ENCODE results near the gene CYP39A1.

The CYP39A1 gene

DNA sequence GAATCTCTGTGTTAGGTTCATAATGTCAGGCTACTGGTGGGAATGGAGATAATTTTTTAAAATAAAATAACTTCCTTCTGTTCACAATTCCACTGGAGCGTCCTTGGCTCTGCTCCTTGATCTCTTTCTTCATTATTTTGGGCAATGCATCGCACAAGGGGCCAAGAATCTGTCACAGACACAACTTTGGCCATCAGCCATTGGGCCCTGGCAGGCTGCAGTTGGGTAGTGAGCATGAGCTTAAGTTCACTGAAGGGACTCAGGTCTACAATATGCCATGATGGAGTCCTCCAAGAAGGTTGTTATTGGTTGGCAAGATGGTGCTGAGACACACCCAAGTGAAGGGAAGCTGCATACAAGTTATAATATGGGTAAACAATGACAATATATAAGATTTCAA, 40.0 kb downstream of the CYP39A1 start:
- TF ChIP-seq SIN3A (IDR thresholded peaks at IDR 0.05; ENCODE audit: borderline replicate concordance, insufficient read depth, low read length), result no peak
- TF ChIP-seq FOXP2 (optimal IDR thresholded peaks at IDR 0.05; ENCODE audit: borderline replicate concordance, extremely low read depth, extremely low read length, insufficient read depth), result no peak
- no peak for TF ChIP-seq TAF1 (IDR thresholded peaks at IDR 0.05; ENCODE audit: borderline replicate concordance, insufficient read depth, low read length)
- TF ChIP-seq, protein P1, sequence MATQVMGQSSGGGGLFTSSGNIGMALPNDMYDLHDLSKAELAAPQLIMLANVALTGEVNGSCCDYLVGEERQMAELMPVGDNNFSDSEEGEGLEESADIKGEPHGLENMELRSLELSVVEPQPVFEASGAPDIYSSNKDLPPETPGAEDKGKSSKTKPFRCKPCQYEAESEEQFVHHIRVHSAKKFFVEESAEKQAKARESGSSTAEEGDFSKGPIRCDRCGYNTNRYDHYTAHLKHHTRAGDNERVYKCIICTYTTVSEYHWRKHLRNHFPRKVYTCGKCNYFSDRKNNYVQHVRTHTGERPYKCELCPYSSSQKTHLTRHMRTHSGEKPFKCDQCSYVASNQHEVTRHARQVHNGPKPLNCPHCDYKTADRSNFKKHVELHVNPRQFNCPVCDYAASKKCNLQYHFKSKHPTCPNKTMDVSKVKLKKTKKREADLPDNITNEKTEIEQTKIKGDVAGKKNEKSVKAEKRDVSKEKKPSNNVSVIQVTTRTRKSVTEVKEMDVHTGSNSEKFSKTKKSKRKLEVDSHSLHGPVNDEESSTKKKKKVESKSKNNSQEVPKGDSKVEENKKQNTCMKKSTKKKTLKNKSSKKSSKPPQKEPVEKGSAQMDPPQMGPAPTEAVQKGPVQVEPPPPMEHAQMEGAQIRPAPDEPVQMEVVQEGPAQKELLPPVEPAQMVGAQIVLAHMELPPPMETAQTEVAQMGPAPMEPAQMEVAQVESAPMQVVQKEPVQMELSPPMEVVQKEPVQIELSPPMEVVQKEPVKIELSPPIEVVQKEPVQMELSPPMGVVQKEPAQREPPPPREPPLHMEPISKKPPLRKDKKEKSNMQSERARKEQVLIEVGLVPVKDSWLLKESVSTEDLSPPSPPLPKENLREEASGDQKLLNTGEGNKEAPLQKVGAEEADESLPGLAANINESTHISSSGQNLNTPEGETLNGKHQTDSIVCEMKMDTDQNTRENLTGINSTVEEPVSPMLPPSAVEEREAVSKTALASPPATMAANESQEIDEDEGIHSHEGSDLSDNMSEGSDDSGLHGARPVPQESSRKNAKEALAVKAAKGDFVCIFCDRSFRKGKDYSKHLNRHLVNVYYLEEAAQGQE (IDR thresholded peaks at IDR 0.05; ENCODE audit: insufficient read depth in 1 of 2, low read depth in 2 of 2, low read length in 2 of 2), result no peak
- no peak for TF ChIP-seq POLR2AphosphoS5 (IDR thresholded peaks at IDR 0.05; ENCODE audit: low read depth, low read length)

DNA sequence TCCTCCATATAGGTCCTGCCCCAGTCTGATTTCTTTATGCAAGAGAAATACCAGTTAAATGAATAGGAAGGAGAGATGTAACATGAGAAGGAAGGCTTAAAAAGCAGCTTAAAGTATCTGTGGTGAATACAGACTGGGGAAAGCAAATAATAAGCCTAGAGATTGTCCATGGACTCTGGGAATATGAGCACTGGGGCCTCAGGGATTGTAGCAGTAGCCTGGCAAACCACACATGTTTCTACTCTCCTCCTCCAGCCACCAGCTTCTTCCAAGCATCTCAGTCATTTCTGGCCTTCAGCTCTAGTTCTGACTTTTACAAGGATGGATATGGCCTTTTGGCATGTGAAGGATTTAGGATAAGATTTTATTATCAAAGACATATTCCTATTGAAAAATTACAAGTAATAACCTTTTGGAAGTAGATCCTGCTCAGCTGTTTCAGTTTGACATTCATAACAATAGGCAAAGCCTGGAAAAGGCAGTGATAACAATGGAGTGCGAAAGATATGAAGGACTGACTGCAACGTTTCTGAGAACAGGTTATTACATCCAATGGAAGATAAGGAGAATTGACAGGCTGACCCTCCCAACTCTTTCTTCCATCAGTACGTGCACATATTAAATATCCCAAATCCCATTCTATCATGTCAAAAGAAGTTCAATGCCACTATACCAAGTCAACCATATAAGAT, 41.6 kb downstream of the CYP39A1 start:
- TF ChIP-seq SIN3A (IDR thresholded peaks at IDR 0.05; ENCODE audit: borderline replicate concordance, insufficient read depth, low read length) (no peak), POLR2AphosphoS5 (IDR thresholded peaks at IDR 0.05; ENCODE audit: low read depth, low read length) (no peak), FOXP2 (optimal IDR thresholded peaks at IDR 0.05; ENCODE audit: borderline replicate concordance, extremely low read depth, extremely low read length, insufficient read depth) (no peak), TAF1 (IDR thresholded peaks at IDR 0.05; ENCODE audit: borderline replicate concordance, insufficient read depth, low read length) (no peak)
- TF ChIP-seq, protein P1 (IDR thresholded peaks at IDR 0.05; ENCODE audit: insufficient read depth in 1 of 2, low read depth in 2 of 2, low read length in 2 of 2), result no peak

DNA sequence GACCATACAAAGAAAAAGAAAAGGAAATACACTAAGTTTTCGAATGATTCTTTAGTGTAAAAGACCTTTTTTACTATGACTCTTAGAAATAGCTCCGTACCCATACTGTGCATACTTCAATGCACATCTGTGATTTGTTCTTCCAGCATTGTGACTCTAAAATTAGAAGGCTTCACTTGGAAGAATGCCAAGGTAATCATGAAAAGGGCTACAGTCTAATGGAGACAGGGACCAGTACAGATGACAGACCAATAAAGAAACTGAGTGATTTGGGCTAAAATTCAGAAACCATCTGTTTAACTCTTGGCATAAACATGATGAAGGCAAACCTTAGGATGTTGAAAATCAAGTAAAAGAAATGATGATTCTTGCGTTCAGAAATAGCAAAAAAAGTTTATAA, 46.3 kb downstream of the CYP39A1 start:
- no peak for TF ChIP-seq SIN3A (IDR thresholded peaks at IDR 0.05; ENCODE audit: borderline replicate concordance, insufficient read depth, low read length)

DNA sequence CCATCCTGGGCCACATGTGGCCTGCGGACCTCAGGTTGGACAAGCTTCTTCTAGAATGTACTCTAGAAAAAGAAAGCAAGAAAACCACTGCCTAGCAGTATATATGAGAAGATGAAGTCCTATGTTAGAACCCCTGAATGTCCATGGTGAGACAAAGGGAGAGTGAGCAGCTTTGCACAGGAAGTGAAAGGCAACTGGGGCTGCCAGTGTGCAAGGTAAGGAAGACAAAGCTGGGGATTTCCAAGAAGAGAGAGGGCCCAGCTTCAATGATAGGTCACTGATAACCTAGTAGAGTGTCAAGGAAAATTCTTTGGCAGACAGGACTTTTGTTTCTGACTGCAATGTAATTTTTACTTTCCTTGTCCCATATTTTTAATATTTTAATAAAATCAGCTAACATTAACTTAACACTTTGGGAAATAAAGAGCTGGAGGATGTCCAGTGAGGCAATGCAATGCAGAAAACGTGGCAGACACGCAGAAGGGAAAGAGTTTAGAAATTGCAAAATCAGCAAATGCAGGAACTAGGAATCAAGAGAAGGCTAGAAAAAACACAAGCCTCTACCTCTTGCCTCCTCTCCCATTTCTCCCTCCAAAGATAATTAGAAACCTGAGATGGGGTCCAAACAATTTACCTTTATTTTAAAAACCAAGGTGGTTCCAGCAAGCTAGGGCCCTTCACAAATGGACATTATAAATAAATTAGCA, 47.4 kb downstream of the CYP39A1 start:
- TF ChIP-seq, protein P1 (IDR thresholded peaks at IDR 0.05; ENCODE audit: insufficient read depth in 1 of 2, low read depth in 2 of 2, low read length in 2 of 2), result no peak
- no peak for TF ChIP-seq SIN3A (IDR thresholded peaks at IDR 0.05; ENCODE audit: borderline replicate concordance, insufficient read depth, low read length)
- no peak for TF ChIP-seq TAF1 (IDR thresholded peaks at IDR 0.05; ENCODE audit: borderline replicate concordance, insufficient read depth, low read length)
- TF ChIP-seq POLR2AphosphoS5 (IDR thresholded peaks at IDR 0.05; ENCODE audit: low read depth, low read length), result no peak
- TF ChIP-seq FOXP2 (optimal IDR thresholded peaks at IDR 0.05; ENCODE audit: borderline replicate concordance, extremely low read depth, extremely low read length, insufficient read depth), result no peak

DNA sequence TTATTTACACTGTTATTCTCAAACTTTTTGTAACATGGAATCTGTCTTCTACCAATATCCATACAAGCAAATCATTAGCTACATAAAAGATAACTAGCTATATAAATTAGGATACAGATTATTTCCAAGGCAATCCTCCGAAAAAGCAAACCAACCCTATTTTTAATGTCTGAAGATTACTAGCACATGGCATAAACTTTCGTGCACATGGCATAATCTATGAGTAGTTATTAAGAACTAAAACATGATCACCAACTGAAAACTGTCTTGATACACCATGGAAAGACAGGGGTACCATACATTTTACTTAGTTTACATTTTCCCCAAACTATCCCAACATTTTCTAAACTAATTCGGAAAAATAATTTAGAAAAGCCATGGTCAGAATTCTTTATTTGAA, 54.4 kb downstream of the CYP39A1 start:
- TF ChIP-seq SIN3A (IDR thresholded peaks at IDR 0.05; ENCODE audit: borderline replicate concordance, insufficient read depth, low read length) (no peak), FOXP2 (optimal IDR thresholded peaks at IDR 0.05; ENCODE audit: borderline replicate concordance, extremely low read depth, extremely low read length, insufficient read depth) (no peak), POLR2AphosphoS5 (IDR thresholded peaks at IDR 0.05; ENCODE audit: low read depth, low read length) (no peak), TAF1 (IDR thresholded peaks at IDR 0.05; ENCODE audit: borderline replicate concordance, insufficient read depth, low read length) (no peak)
- TF ChIP-seq, protein P1 (IDR thresholded peaks at IDR 0.05; ENCODE audit: insufficient read depth in 1 of 2, low read depth in 2 of 2, low read length in 2 of 2), result no peak
